ENCODE results near the gene GMFB.

Gene GMFB

GRCh38 chr14:54488646-54489317, at the start of gene GMFB:
Gene GMFB, minus strand, starts transcription at chr14:54488980. Its CDS starts 53 bp downstream, at chr14:54488927.
- peak; percentile 76 to 78 (median 78) for DNase-seq (ENCODE audit: low read depth in 3 of 3)

- no peak for DNase-seq (ENCODE audit: low read depth in 3 of 3)
These were observed 49.3 kb upstream of the GMFB start for GRCh38 chr14:54538055-54538454.

- DNase-seq (ENCODE audit: low read depth in 3 of 3): no peak
These were observed 48.9 kb upstream of the GMFB start for GRCh38 chr14:54537651-54538050.

GRCh38 chr14:54535646-54536045, 46.9 kb upstream of the GMFB start:
- DNase-seq (ENCODE audit: low read depth in 3 of 3): no peak

- DNase-seq (ENCODE audit: low read depth in 3 of 3): no peak
These were observed 46.3 kb upstream of the GMFB start for GRCh38 chr14:54535126-54535525.

- no peak for DNase-seq (ENCODE audit: low read depth in 3 of 3)
These were observed 44.3 kb upstream of the GMFB start for GRCh38 chr14:54533100-54533499.

- DNase-seq (ENCODE audit: low read depth in 3 of 3): no peak
These were observed 43.6 kb upstream of the GMFB start for GRCh38 chr14:54532111-54533012.

- no peak for DNase-seq (ENCODE audit: low read depth in 3 of 3)
These were observed 41.0 kb upstream of the GMFB start for GRCh38 chr14:54529811-54530210.

GRCh38 chr14:54528973-54529372, 40.2 kb upstream of the GMFB start:
- no peak for DNase-seq (ENCODE audit: low read depth in 3 of 3)

- no peak for DNase-seq (ENCODE audit: low read depth in 3 of 3)
These were observed 35.6 kb upstream of the GMFB start for GRCh38 chr14:54524410-54524809.

- no peak for DNase-seq (ENCODE audit: low read depth in 3 of 3)
These were observed 27.9 kb upstream of the GMFB start for GRCh38 chr14:54516709-54517108.

GRCh38 chr14:54515670-54516069, 26.9 kb upstream of the GMFB start:
- no peak for DNase-seq (ENCODE audit: low read depth in 3 of 3)

- no peak for DNase-seq (ENCODE audit: low read depth in 3 of 3)
These were observed 23.6 kb upstream of the GMFB start for GRCh38 chr14:54512393-54512792.

- peak; percentile 86 to 91 (median 91) for DNase-seq (ENCODE audit: low read depth in 3 of 3)
These were observed 21.0 kb upstream of the GMFB start, which contains the start of gene CGRRF1 for GRCh38 chr14:54509546-54510501. Gene CGRRF1, plus strand, starts transcription at chr14:54509906. Its CDS starts 54 bp downstream, at chr14:54509960.

- no peak for DNase-seq (ENCODE audit: low read depth in 3 of 3)
These were observed 14.7 kb upstream of the GMFB start for GRCh38 chr14:54503486-54503885.

GRCh38 chr14:54502602-54503001, 13.8 kb upstream of the GMFB start:
- DNase-seq (ENCODE audit: low read depth in 3 of 3): no peak

- DNase-seq (ENCODE audit: low read depth in 3 of 3): no peak
These were observed 12.7 kb upstream of the GMFB start for GRCh38 chr14:54501480-54501879.

- no peak for DNase-seq (ENCODE audit: low read depth in 3 of 3)
These were observed 12.0 kb upstream of the GMFB start for GRCh38 chr14:54500744-54501143.

- no peak for DNase-seq (ENCODE audit: low read depth in 3 of 3)
These were observed 9.8 kb upstream of the GMFB start for GRCh38 chr14:54498579-54498978.

GRCh38 chr14:54498095-54498531, 9.3 kb upstream of the GMFB start:
- no peak for DNase-seq (ENCODE audit: low read depth in 3 of 3)

- DNase-seq (ENCODE audit: low read depth in 3 of 3): no peak
These were observed 8.4 kb upstream of the GMFB start for GRCh38 chr14:54497224-54497623.

- no peak for DNase-seq (ENCODE audit: low read depth in 3 of 3)
These were observed 4.5 kb upstream of the GMFB start for GRCh38 chr14:54493293-54493692.
